ENCODE results near the gene ERBB4.
"Not testable (repeated sequence)": the region's sequence is repeated elsewhere in the genome, so short reads cannot be mapped to it uniquely, and the experiment has no call there.

ERBB4 gene

DNA sequence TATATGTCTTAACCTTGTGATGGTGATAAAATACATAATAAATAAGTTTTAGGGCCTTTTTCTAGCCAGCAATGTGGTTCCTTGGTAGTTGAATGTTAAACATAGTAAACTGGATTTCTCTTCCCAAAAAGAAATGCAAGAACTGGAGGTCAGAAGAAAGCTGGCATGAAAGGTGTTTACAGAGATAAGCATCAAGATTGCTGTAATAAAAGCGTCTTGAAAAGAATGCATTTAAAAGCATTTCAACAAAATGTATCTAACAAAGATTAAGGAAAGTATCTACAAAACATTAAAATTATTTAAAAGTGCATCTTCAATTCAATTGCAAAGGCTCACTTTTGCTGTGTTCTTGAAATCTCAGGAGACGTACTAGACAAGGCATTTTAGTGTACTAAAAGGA, 419.0 kb downstream of the ERBB4 start:
- H3K4me3 ChIP-seq (ENCODE audit: low read length), result no peak overlapping the region
- no peak overlapping the region for H3K9ac ChIP-seq (ENCODE audit: low read length)
- no peaks in the 10 kb centered on the region for H3K36me3 ChIP-seq (ENCODE audit: control insufficient read depth, low read depth, low read length)
- H3K9me3 ChIP-seq (ENCODE audit: control insufficient read depth, low read depth, low read length), result no peaks in the 10 kb centered on the region
- H3K4me1 ChIP-seq (ENCODE audit: control insufficient read depth, low read depth, low read length), result peaks cover 13% of the 10 kb centered on the region
- H3K27me3 ChIP-seq (ENCODE audit: control insufficient read depth, insufficient read depth, low read length), result no peaks in the 10 kb centered on the region
- H3K27ac ChIP-seq (ENCODE audit: low read length), result no peak overlapping the region

DNA sequence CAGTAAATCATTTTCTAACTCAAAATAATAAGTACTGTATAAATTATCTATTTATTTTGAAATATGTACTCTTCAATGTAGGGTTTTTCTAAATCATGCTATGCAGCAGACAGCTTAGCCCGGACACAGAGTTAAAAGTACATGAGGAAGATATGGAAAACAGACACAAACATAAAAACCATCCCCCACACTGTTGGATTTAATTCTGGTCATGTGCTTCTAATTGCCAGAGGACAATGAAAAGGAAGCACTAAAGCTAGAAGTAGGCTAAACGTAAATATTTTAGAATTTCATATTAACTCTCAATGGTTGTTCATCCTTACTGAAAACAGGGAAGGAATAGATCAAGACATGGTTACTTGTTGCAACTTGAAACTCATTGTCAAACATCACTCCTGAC, 420.7 kb downstream of the ERBB4 start:
- H3K9me3 ChIP-seq (ENCODE audit: control insufficient read depth, low read depth, low read length), result no peaks in the 10 kb centered on the region
- H3K4me3 ChIP-seq (ENCODE audit: low read length), result no peak overlapping the region
- no peaks in the 10 kb centered on the region for H3K36me3 ChIP-seq (ENCODE audit: control insufficient read depth, low read depth, low read length)
- H3K4me1 ChIP-seq (ENCODE audit: control insufficient read depth, low read depth, low read length), result peaks cover 13% of the 10 kb centered on the region
- H3K27ac ChIP-seq (ENCODE audit: low read length), result no peak overlapping the region
- no peak overlapping the region for H3K9ac ChIP-seq (ENCODE audit: low read length)
- H3K27me3 ChIP-seq (ENCODE audit: control insufficient read depth, insufficient read depth, low read length), result no peaks in the 10 kb centered on the region

DNA sequence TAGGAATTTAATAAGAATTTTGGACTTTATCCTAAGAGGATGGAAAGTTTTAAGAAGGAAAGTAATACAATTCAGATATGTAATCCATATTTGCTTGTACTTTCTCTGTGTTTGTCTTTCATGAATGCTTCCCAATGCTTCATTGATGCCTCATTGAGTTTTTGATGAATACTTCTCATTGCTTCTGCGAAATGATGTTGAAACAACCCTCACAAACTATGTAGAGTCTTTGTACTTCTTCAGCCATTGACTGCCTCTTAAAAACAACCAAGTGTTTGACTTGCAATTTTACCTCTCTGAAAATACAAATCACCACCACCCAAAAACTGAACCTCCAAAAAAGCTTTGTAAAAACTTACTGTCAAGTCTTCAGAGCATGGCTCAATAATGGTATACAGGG, 424.1 kb downstream of the ERBB4 start:
- no peak overlapping the region for H3K4me3 ChIP-seq (ENCODE audit: low read length)
- peaks cover 26% of the 10 kb centered on the region for H3K4me1 ChIP-seq (ENCODE audit: control insufficient read depth, low read depth, low read length)
- no peak overlapping the region for H3K27ac ChIP-seq (ENCODE audit: low read length)
- H3K9ac ChIP-seq (ENCODE audit: low read length), result no peak overlapping the region
- no peaks in the 10 kb centered on the region for H3K36me3 ChIP-seq (ENCODE audit: control insufficient read depth, low read depth, low read length)
- H3K9me3 ChIP-seq (ENCODE audit: control insufficient read depth, low read depth, low read length), result no peaks in the 10 kb centered on the region
- H3K27me3 ChIP-seq (ENCODE audit: control insufficient read depth, insufficient read depth, low read length), result no peaks in the 10 kb centered on the region

DNA sequence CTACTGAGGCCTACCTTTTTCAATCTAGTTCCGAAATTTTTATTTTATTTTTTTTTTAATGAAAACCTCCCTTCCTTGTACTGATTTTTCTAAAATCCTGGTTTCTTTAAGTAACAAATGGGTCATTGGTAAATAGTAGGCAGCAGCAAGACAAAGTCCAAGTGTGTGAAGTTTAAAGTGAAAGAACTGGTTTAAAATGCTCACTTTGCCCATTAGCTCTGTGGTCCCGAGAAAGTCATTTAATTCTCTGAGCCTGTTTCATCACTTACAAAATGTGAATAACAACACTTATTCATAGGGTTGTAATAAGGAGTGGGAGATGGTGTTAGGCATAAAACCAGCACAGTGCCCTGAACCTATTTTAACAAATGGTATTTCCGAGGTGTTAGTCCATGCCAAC, 426.2 kb downstream of the ERBB4 start:
- Histone ChIP-seq H3K9me3 (ENCODE audit: control insufficient read depth, low read depth, low read length) (no peaks in the 10 kb centered on the region), H3K27ac (ENCODE audit: low read length) (no peak overlapping the region), H3K27me3 (ENCODE audit: control insufficient read depth, insufficient read depth, low read length) (no peaks in the 10 kb centered on the region), H3K36me3 (ENCODE audit: control insufficient read depth, low read depth, low read length) (no peaks in the 10 kb centered on the region), H3K9ac (ENCODE audit: low read length) (no peak overlapping the region), H3K4me1 (ENCODE audit: control insufficient read depth, low read depth, low read length) (peaks cover 21% of the 10 kb centered on the region), H3K4me3 (ENCODE audit: low read length) (no peak overlapping the region)

GRCh38 chr2:212109792-212110680, 428.6 kb downstream of the ERBB4 start:
- no peak overlapping the region for H3K9ac ChIP-seq (ENCODE audit: low read length)
- H3K36me3 ChIP-seq (ENCODE audit: control insufficient read depth, low read depth, low read length), result no peaks in the 10 kb centered on the region

GRCh38 chr2:212109217-212109616, 429.4 kb downstream of the ERBB4 start:
- peaks cover 15% of the 10 kb centered on the region for H3K9me3 ChIP-seq (ENCODE audit: control insufficient read depth, low read depth, low read length)
- no peak overlapping the region for H3K9ac ChIP-seq (ENCODE audit: low read length)
- H3K36me3 ChIP-seq (ENCODE audit: control insufficient read depth, low read depth, low read length), result no peaks in the 10 kb centered on the region
- no peaks in the 10 kb centered on the region for H3K27me3 ChIP-seq (ENCODE audit: control insufficient read depth, insufficient read depth, low read length)
- no peak overlapping the region for H3K4me3 ChIP-seq (ENCODE audit: low read length)
- H3K4me1 ChIP-seq (ENCODE audit: control insufficient read depth, low read depth, low read length), result peaks cover 20% of the 10 kb centered on the region
- H3K27ac ChIP-seq (ENCODE audit: low read length), result no peak overlapping the region

More at GRCh38 chr2:212109792-212110680, 428.6 kb downstream of the ERBB4 start:
- Histone ChIP-seq H3K4me3 (ENCODE audit: low read length) (no peak overlapping the region), H3K27me3 (ENCODE audit: control insufficient read depth, insufficient read depth, low read length) (no peaks in the 10 kb centered on the region), H3K9me3 (ENCODE audit: control insufficient read depth, low read depth, low read length) (peaks cover 15% of the 10 kb centered on the region), H3K4me1 (ENCODE audit: control insufficient read depth, low read depth, low read length) (peaks cover 20% of the 10 kb centered on the region), H3K27ac (ENCODE audit: low read length) (peak overlapping the region; percentile 15)

GRCh38 chr2:212107989-212108388, 430.6 kb downstream of the ERBB4 start:
- no peaks in the 10 kb centered on the region for H3K36me3 ChIP-seq (ENCODE audit: control insufficient read depth, low read depth, low read length)
- peaks cover 15% of the 10 kb centered on the region for H3K9me3 ChIP-seq (ENCODE audit: control insufficient read depth, low read depth, low read length)

GRCh38 chr2:212107014-212107413, 431.6 kb downstream of the ERBB4 start:
- Histone ChIP-seq H3K36me3 (ENCODE audit: control insufficient read depth, low read depth, low read length) (no peaks in the 10 kb centered on the region), H3K9me3 (ENCODE audit: control insufficient read depth, low read depth, low read length) (peaks cover 15% of the 10 kb centered on the region), H3K4me1 (ENCODE audit: control insufficient read depth, low read depth, low read length) (peaks cover 20% of the 10 kb centered on the region), H3K9ac (ENCODE audit: low read length) (no peak overlapping the region), H3K27ac (ENCODE audit: low read length) (no peak overlapping the region), H3K27me3 (ENCODE audit: control insufficient read depth, insufficient read depth, low read length) (no peaks in the 10 kb centered on the region), H3K4me3 (ENCODE audit: low read length) (no peak overlapping the region)

More at GRCh38 chr2:212107989-212108388, 430.6 kb downstream of the ERBB4 start:
- H3K27ac ChIP-seq (ENCODE audit: low read length), result no peak overlapping the region
- H3K27me3 ChIP-seq (ENCODE audit: control insufficient read depth, insufficient read depth, low read length), result no peaks in the 10 kb centered on the region
- H3K9ac ChIP-seq (ENCODE audit: low read length), result no peak overlapping the region
- H3K4me3 ChIP-seq (ENCODE audit: low read length), result no peak overlapping the region
- H3K4me1 ChIP-seq (ENCODE audit: control insufficient read depth, low read depth, low read length), result peaks cover 20% of the 10 kb centered on the region

- not testable (repeated sequence) for H3K36me3 ChIP-seq (ENCODE audit: control insufficient read depth, low read depth, low read length); H3K9ac ChIP-seq (ENCODE audit: low read length); H3K27me3 ChIP-seq (ENCODE audit: control insufficient read depth, insufficient read depth, low read length); H3K4me3 ChIP-seq (ENCODE audit: low read length); H3K27ac ChIP-seq (ENCODE audit: low read length)
- Histone ChIP-seq H3K9me3 (ENCODE audit: control insufficient read depth, low read depth, low read length) (peaks cover 15% of the 10 kb centered on the region), H3K4me1 (ENCODE audit: control insufficient read depth, low read depth, low read length) (peaks cover 20% of the 10 kb centered on the region)
Measured at GRCh38 chr2:212106536-212106935, 432.1 kb downstream of the ERBB4 start.

- Histone ChIP-seq H3K4me1 (ENCODE audit: control insufficient read depth, low read depth, low read length) (no peaks in the 10 kb centered on the region), H3K27ac (ENCODE audit: low read length) (no peak overlapping the region), H3K9ac (ENCODE audit: low read length) (no peak overlapping the region), H3K4me3 (ENCODE audit: low read length) (no peak overlapping the region), H3K9me3 (ENCODE audit: control insufficient read depth, low read depth, low read length) (no peaks in the 10 kb centered on the region), H3K36me3 (ENCODE audit: control insufficient read depth, low read depth, low read length) (no peaks in the 10 kb centered on the region), H3K27me3 (ENCODE audit: control insufficient read depth, insufficient read depth, low read length) (no peaks in the 10 kb centered on the region)
Measured at GRCh38 chr2:212099658-212100057, 438.9 kb downstream of the ERBB4 start.

DNA sequence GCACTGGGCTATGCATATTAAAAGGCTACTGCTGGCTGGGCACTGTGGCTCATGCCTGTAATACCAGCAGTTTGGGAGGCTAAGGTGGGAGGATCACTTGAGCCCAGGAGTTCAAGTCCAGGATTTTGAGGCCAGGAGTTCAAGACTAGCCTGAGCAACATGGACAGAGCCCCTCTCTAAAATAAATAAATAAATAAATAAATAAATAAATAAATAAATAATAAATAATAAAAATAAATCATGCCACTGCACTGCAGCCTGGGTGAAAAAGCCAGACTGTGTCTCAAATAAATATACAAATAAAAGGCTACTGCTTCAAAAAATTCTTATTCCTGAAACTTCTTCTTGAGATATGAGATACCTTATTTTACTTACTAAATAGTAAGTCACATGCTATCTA, 439.6 kb downstream of the ERBB4 start:
- H3K36me3 ChIP-seq (ENCODE audit: control insufficient read depth, low read depth, low read length), result no peaks in the 10 kb centered on the region
- no peak overlapping the region for H3K9ac ChIP-seq (ENCODE audit: low read length)
- no peaks in the 10 kb centered on the region for H3K27me3 ChIP-seq (ENCODE audit: control insufficient read depth, insufficient read depth, low read length)
- no peak overlapping the region for H3K27ac ChIP-seq (ENCODE audit: low read length)
- no peaks in the 10 kb centered on the region for H3K9me3 ChIP-seq (ENCODE audit: control insufficient read depth, low read depth, low read length)
- H3K4me3 ChIP-seq (ENCODE audit: low read length), result no peak overlapping the region
- no peaks in the 10 kb centered on the region for H3K4me1 ChIP-seq (ENCODE audit: control insufficient read depth, low read depth, low read length)

DNA sequence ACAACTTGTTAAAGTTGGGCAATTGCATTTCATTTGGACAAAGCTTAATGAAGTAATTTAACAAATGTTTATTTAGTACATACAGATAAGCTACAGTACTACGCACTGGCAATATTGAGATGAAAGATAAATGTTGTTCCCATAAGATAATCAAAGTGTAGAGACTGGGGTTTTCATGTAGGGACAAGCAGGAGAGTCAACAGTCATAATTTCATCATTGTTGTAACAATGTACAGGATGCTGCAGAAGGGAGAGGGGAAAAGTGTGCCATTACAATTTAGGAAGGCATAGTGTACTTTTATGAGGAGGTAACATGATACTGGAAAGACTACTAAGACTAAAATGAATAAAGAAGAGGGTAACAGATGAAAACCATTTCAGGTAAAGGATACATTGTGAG, 441.6 kb downstream of the ERBB4 start:
- Histone ChIP-seq H3K27ac (ENCODE audit: low read length) (no peak overlapping the region), H3K4me1 (ENCODE audit: control insufficient read depth, low read depth, low read length) (no peaks in the 10 kb centered on the region), H3K27me3 (ENCODE audit: control insufficient read depth, insufficient read depth, low read length) (no peaks in the 10 kb centered on the region), H3K36me3 (ENCODE audit: control insufficient read depth, low read depth, low read length) (no peaks in the 10 kb centered on the region), H3K9me3 (ENCODE audit: control insufficient read depth, low read depth, low read length) (no peaks in the 10 kb centered on the region), H3K9ac (ENCODE audit: low read length) (no peak overlapping the region), H3K4me3 (ENCODE audit: low read length) (no peak overlapping the region)
